ENCODE data around the gene TBX15. TPM values are rescaled to one million over a fixed set of nuclear protein-coding genes. Genes with fewer than 3 reads are reported as not detected.

TBX15 gene
- total RNA-seq, 1 experiment from 2014 or later: 9.7 TPM

DNA sequence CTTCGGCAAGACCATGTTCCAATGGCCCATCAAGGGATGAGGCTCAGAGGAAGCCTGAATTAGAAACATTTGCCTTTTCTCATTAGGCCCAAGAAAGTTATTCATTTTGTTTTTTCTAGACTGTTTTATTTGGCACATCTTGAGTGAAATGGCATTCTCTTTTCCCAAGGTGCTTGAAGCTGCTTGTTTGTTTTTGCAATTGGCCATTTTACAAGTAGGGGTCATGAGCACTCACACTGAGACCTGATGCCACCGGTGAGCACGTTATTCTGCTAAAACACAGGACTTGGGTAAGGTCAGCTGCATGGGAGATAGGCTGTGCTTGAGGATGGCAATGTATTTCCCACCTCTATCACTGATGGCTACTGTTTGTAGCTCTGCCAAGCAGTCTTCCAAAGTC, 128.1 kb downstream of the TBX15 start:
- no peaks in the 10 kb centered on the region for H3K9me3 ChIP-seq
- no peaks in the 10 kb centered on the region for H3K27me3 ChIP-seq
- H3K36me3 ChIP-seq: no peaks in the 10 kb centered on the region
- H3K4me3 ChIP-seq: no peak overlapping the region
- no peak for DNase-seq

GRCh38 chr1:118846443-118846842, 141.7 kb downstream of the TBX15 start:
- DNase-seq: no peak
- H3K27me3 ChIP-seq: no peaks in the 10 kb centered on the region; the same call in 1 of the 2 replicates
- H3K36me3 ChIP-seq: no peaks in the 10 kb centered on the region

DNA sequence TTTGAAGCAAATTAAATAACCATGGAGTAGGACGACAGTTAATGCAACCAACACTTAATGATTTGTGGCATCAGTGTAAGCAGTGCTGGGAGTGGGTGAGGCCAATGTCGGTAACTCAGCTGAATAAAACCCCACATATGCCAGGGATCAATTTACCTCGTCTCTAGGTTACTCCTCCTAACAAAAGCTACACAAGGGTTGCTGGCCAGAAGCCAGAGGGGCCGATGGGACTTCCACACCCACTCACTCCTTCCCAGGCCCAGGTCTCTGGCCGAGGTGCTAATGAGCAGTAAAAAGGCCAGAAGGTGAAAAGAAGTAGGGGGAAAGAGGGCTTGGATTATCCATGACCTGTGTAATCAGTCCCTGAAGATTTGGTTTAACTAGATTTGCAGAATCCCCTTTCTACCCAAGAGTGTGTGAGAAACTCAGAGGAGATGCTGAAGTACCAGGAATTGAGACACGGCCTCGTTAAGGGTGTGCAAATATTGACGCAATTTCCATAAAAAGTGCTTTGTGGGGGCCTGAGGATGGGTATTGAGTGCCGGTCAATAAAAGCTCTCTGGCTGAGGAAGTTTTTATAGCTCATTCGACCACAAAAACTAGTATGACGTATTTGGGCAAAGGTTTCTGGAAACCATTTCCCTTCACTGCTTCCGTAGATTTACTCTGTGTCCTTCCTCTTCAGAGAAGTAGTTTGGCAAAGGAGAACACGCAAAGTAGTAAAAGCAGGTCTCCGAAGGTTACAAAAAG, 145.5 kb downstream of the TBX15 start:
- H3K36me3 ChIP-seq: no peaks in the 10 kb centered on the region
- H3K27me3 ChIP-seq: no peaks in the 10 kb centered on the region; the same call in 1 of the 2 replicates
- H3K9me3 ChIP-seq: no peaks in the 10 kb centered on the region
- no peak for DNase-seq
- no peak overlapping the region for H3K4me3 ChIP-seq

More at GRCh38 chr1:118846443-118846842, 141.7 kb downstream of the TBX15 start:
- Histone ChIP-seq H3K9me3 (no peaks in the 10 kb centered on the region), H3K4me3 (no peak overlapping the region)

DNA sequence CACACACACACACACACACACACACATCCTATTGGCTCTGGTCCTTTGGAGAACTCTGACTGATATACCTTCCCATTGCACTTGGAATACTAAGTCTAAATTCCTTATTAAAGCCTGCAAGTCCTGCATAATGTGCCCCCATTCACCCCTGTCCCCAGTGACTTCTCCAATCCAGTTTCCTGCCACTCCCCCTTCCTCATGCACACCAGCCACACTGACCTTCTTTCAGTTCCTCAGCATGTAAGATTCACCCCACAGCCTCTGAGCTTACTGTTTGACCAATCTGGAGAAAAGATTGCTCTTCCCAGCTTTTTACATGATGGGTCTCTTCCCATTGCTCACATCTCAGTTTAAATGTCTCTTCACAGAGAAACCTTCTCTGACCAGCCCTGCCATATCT, 146.6 kb downstream of the TBX15 start:
- H3K36me3 ChIP-seq: no peaks in the 10 kb centered on the region
- no peak for DNase-seq
- H3K27me3 ChIP-seq: no peaks in the 10 kb centered on the region; the same call in 1 of the 2 replicates
- no peak overlapping the region for H3K4me3 ChIP-seq
- H3K9me3 ChIP-seq: no peaks in the 10 kb centered on the region

Other genes starting within 250 kb of the TBX15 start
- 29.0 and 37.9 TPM in 2 replicates for gene WARS2, start 152.3 kb upstream of the TBX15 start, total RNA-seq (2014; rRNA removed; shearing (Covaris generic); ENCODE audit: low replicate concordance)

Data from MG63 (cell line).